Nephron progenitor cell (in vitro differentiated cells): ENCODE data around the gene VDR.

ENCODE experiments used
- DNase-seq: peaks from one replicate; pipeline ENCODE4 v3.0.0; 2021
- H3K27ac Mint-ChIP-seq: 2 replicates; pipeline ENCODE4 v1.8.0; 2021; ENCODE audit warnings: mild to moderate bottlenecking, moderate library complexity, mixed read lengths
- H3K27me3 Mint-ChIP-seq: 2 replicates; pipeline ENCODE4 v1.8.0; 2021; ENCODE audit warnings: mild to moderate bottlenecking, low read depth, mixed read lengths; ENCODE audit not compliant: poor library complexity
- H3K36me3 Mint-ChIP-seq: 2 replicates; pipeline ENCODE4 v1.8.0; 2021; ENCODE audit warnings: low read depth, mixed read lengths
- H3K4me1 Mint-ChIP-seq: 2 replicates; pipeline ENCODE4 v1.8.0; 2021; ENCODE audit warnings: mixed read lengths
- H3K4me3 Mint-ChIP-seq: 2 replicates; pipeline ENCODE4 v1.8.0; 2021; ENCODE audit warnings: mild to moderate bottlenecking, moderate library complexity, mixed read lengths
- H3K9me3 Mint-ChIP-seq: 2 replicates; pipeline ENCODE4 v1.8.0; 2021; ENCODE audit warnings: mild to moderate bottlenecking, moderate library complexity, mixed read lengths
- CTCF ChIP-seq: fragments of 200-600 bp; sonication (generic); IDR thresholded peaks from 2 replicates; pipeline ENCODE4 v1.5.0; 2021; ENCODE audit warnings: antibody characterized with exemption

VDR gene

GRCh38 chr12:47920913-47921312, 16.1 kb upstream of the VDR start:
- no peak for DNase-seq
- H3K9me3 Mint-ChIP-seq: no peaks in the 10 kb centered on the region
- no peak for TF ChIP-seq CTCF
- H3K36me3 Mint-ChIP-seq: no peaks in the 10 kb centered on the region
- no peaks in the 10 kb centered on the region for H3K4me1 Mint-ChIP-seq
- H3K4me3 Mint-ChIP-seq: no peak overlapping the region
- H3K27me3 Mint-ChIP-seq: peaks cover 56% of the 10 kb centered on the region
- H3K27ac Mint-ChIP-seq: no peak overlapping the region

- H3K4me1 Mint-ChIP-seq: no peaks in the 10 kb centered on the region
- DNase-seq: no peak
- no peak overlapping the region for H3K27ac Mint-ChIP-seq
- H3K9me3 Mint-ChIP-seq: peaks cover 10% of the 10 kb centered on the region
- H3K4me3 Mint-ChIP-seq: no peak overlapping the region
- TF ChIP-seq CTCF: no peak
- no peaks in the 10 kb centered on the region for H3K36me3 Mint-ChIP-seq
- peaks cover 65% of the 10 kb centered on the region for H3K27me3 Mint-ChIP-seq
These were observed 8.3 kb upstream of the VDR start for GRCh38 chr12:47913081-47913480.

GRCh38 chr12:47912556-47912955, 7.8 kb upstream of the VDR start:
- H3K27me3 Mint-ChIP-seq: peaks cover 65% of the 10 kb centered on the region
- peaks cover 10% of the 10 kb centered on the region for H3K9me3 Mint-ChIP-seq
- no peak overlapping the region for H3K4me3 Mint-ChIP-seq
- TF ChIP-seq CTCF: no peak
- no peak overlapping the region for H3K27ac Mint-ChIP-seq
- no peaks in the 10 kb centered on the region for H3K36me3 Mint-ChIP-seq
- DNase-seq: no peak
- H3K4me1 Mint-ChIP-seq: no peaks in the 10 kb centered on the region

GRCh38 chr12:47910981-47911380, 6.2 kb upstream of the VDR start:
- H3K36me3 Mint-ChIP-seq: no peaks in the 10 kb centered on the region
- H3K27me3 Mint-ChIP-seq: peaks cover 71% of the 10 kb centered on the region
- H3K4me3 Mint-ChIP-seq: no peak overlapping the region

GRCh38 chr12:47910486-47910885, 5.7 kb upstream of the VDR start:
- Mint-ChIP-seq H3K9me3 (peaks cover 13% of the 10 kb centered on the region), H3K4me3 (no peak overlapping the region), H3K27me3 (peaks cover 76% of the 10 kb centered on the region), H3K4me1 (no peaks in the 10 kb centered on the region), H3K36me3 (no peaks in the 10 kb centered on the region), H3K27ac (no peak overlapping the region)
- no peak for TF ChIP-seq CTCF
- no peak for DNase-seq

More at GRCh38 chr12:47910981-47911380, 6.2 kb upstream of the VDR start:
- no peak overlapping the region for H3K27ac Mint-ChIP-seq
- no peak for DNase-seq
- TF ChIP-seq CTCF: no peak
- H3K9me3 Mint-ChIP-seq: peaks cover 13% of the 10 kb centered on the region
- no peaks in the 10 kb centered on the region for H3K4me1 Mint-ChIP-seq

GRCh38 chr12:47909839-47910465, 5.2 kb upstream of the VDR start:
- no peak for DNase-seq
- Mint-ChIP-seq H3K4me1 (no peaks in the 10 kb centered on the region), H3K36me3 (no peaks in the 10 kb centered on the region), H3K4me3 (no peak overlapping the region), H3K9me3 (peaks cover 13% of the 10 kb centered on the region), H3K27ac (no peak overlapping the region), H3K27me3 (peaks cover 79% of the 10 kb centered on the region)
- no peak for TF ChIP-seq CTCF
